GM23338 (cell line): ENCODE data around the gene NEURL1. TPM values are rescaled to one million over a fixed set of nuclear protein-coding genes. Genes with fewer than 3 reads are reported as not detected.

Experiments
- ATAC-seq: fragments of 200-7000 bp; cut with Tn5 transposase; 3 replicates; pipeline ENCODE4 v1.9.1; 2020
- DNase-seq: peaks from one replicate; pipeline ENCODE4 v3.0.0-alpha.2; 2015; ENCODE audit warnings: low spot score
- H2AFZ ChIP-seq: fragments of 200-600 bp; sonication (generic); 2 replicates; pipeline ENCODE4 v1.8.0; 2016; ENCODE audit warnings: antibody characterized with exemption, mild to moderate bottlenecking, moderate library complexity
- H3F3A ChIP-seq: fragments of 200-600 bp; sonication (generic); replicated peaks from 2 replicates; pipeline ENCODE4 v1.8.0; 2017; ENCODE audit warnings: antibody characterized with exemption, mixed run types, low read depth
- H3K27ac ChIP-seq: fragments of 200-600 bp; sonication (generic); 2 replicates; pipeline ENCODE4 v1.6.1; 2016; ENCODE audit warnings: low read depth
- H3K27me3 ChIP-seq: fragments of 200-600 bp; sonication (generic); 2 replicates; pipeline ENCODE4 v1.8.0; 2016; ENCODE audit warnings: mild to moderate bottlenecking, mixed run types, moderate library complexity; ENCODE audit not compliant: insufficient read depth
- H3K36me3 ChIP-seq: fragments of 200-600 bp; sonication (generic); 2 replicates; pipeline ENCODE4 v1.8.0; 2016; ENCODE audit warnings: mild to moderate bottlenecking; ENCODE audit not compliant: insufficient read depth
- H3K4me1 ChIP-seq: fragments of 200-600 bp; sonication (generic); 2 replicates; pipeline ENCODE4 v1.8.0; 2016; ENCODE audit warnings: mild to moderate bottlenecking, moderate library complexity; ENCODE audit not compliant: insufficient read depth
- H3K4me2 ChIP-seq: fragments of 200-600 bp; sonication (generic); 2 replicates; pipeline ENCODE4 v1.7.1; 2017; ENCODE audit warnings: mixed run types
- H3K4me3 ChIP-seq: fragments of 200-600 bp; sonication (generic); 2 replicates; pipeline ENCODE4 v1.6.1; 2016; ENCODE audit warnings: mixed run types
- H3K79me2 ChIP-seq: fragments of 200-600 bp; sonication (generic); replicated peaks from 2 replicates; pipeline ENCODE4 v1.8.0; 2017; ENCODE audit warnings: mild to moderate bottlenecking; ENCODE audit not compliant: insufficient read depth
- H3K9me2 ChIP-seq: fragments of 200-600 bp; sonication (generic); 2 replicates; pipeline ENCODE4 v1.8.0; 2017; ENCODE audit not compliant: insufficient read depth
- H4K20me1 ChIP-seq: fragments of 200-600 bp; sonication (generic); replicated peaks from 2 replicates; pipeline ENCODE4 v1.8.0; 2017; ENCODE audit warnings: mild to moderate bottlenecking; ENCODE audit not compliant: insufficient read depth
- H3K27ac Mint-ChIP-seq: 2 replicates; pipeline ENCODE4 v1.8.0; 2020; ENCODE audit warnings: inconsistent platforms, mild to moderate bottlenecking, moderate library complexity, mixed read lengths
- H3K27me3 Mint-ChIP-seq: 3 replicates; pipeline ENCODE4 v1.8.0; 2022; ENCODE audit warnings: low read depth, mild to moderate bottlenecking, moderate library complexity, mixed read lengths, inconsistent platforms; ENCODE audit not compliant: insufficient read depth, poor library complexity
- H3K36me3 Mint-ChIP-seq: 3 replicates; pipeline ENCODE4 v1.8.0; 2021; ENCODE audit warnings: low read depth, mild to moderate bottlenecking, inconsistent platforms, moderate library complexity, mixed read lengths
- H3K4me1 Mint-ChIP-seq: 3 replicates; pipeline ENCODE4 v1.8.0; 2020; ENCODE audit warnings: mild to moderate bottlenecking, inconsistent platforms, mixed read lengths
- H3K4me3 Mint-ChIP-seq: 3 replicates; pipeline ENCODE4 v1.8.0; 2021; ENCODE audit warnings: moderate library complexity, mild to moderate bottlenecking, inconsistent platforms, mixed read lengths
- H3K9me3 Mint-ChIP-seq: 3 replicates; pipeline ENCODE4 v1.8.0; 2020; ENCODE audit warnings: moderate library complexity, mild to moderate bottlenecking, inconsistent platforms, mixed read lengths
- CTCF ChIP-seq, 2 experiments: fragments of 200-600 bp in 1 of 2; sonication (generic) in 1 of 2; conservative IDR thresholded peaks; 2 replicates each; pipeline versions ENCODE4 v1.5.1 to v1.6.1; 2016 to 2017; ENCODE audit warnings: antibody characterized with exemption in 2 of 2, low read depth in 2 of 2, mild to moderate bottlenecking in 2 of 2, moderate library complexity in 1 of 2
- ETS1 ChIP-seq: IDR thresholded peaks from 2 replicates; pipeline ENCODE4 v1.6.1; 2016; ENCODE audit warnings: antibody characterized with exemption
- JUNB ChIP-seq: IDR thresholded peaks from one replicate; pipeline ENCODE4 v1.6.1; 2016; ENCODE audit warnings: antibody characterized with exemption; ENCODE audit not compliant: unreplicated experiment
- NANOG ChIP-seq: IDR thresholded peaks from 2 replicates; pipeline ENCODE4 v1.6.1; 2016; ENCODE audit warnings: antibody characterized with exemption, borderline replicate concordance
- POLR2AphosphoS5 ChIP-seq: IDR thresholded peaks from 2 replicates; pipeline ENCODE4 v1.6.1; 2016; ENCODE audit warnings: antibody characterized with exemption, low read depth
- REST ChIP-seq: IDR thresholded peaks from one replicate; pipeline ENCODE4 v1.6.1; 2018; ENCODE audit warnings: antibody characterized with exemption; ENCODE audit not compliant: unreplicated experiment
- STAT1 ChIP-seq: IDR thresholded peaks from one replicate; pipeline ENCODE4 v1.6.1; 2016; ENCODE audit warnings: antibody characterized with exemption; ENCODE audit not compliant: unreplicated experiment
- ZNF114 ChIP-seq: fragments of 250-450 bp; sonication (Bioruptor Pico); IDR thresholded peaks from 2 replicates; pipeline ENCODE4 v1.5.0; 2020; ENCODE audit warnings: mild to moderate bottlenecking, moderate library complexity
- polyA plus RNA-seq: library from polyadenylated mRNA; unstranded; fragments of >200 nt; fragmentation: Nextera tagmentation; extraction: Ambion mirVana; gene quantifications from 2 replicates; pipeline ENCODE4 v1.2.1, GENCODE V29; 2016
- total RNA-seq: library from RNA; depleted of rRNA; stranded (reverse); fragments of >200 nt; shearing (Covaris generic); gene quantifications from 2 replicates; pipeline ENCODE4 v1.2.3, GENCODE V29; 2014

NEURL1 gene
- total and polyA plus RNA-seq, 2 experiments from 2014 or later, result 0.82 to 1.1 TPM

GRCh38 chr10:103580011-103580410, 86.5 kb downstream of the NEURL1 start:
- peaks cover 3% of the 10 kb centered on the region; the same call in 2 of the 3 replicates for H3K9me3 Mint-ChIP-seq
- no peaks in the 10 kb centered on the region for H4K20me1 ChIP-seq
- no peak overlapping the region for H2AFZ ChIP-seq
- H3K36me3 Mint-ChIP-seq, result no peaks in the 10 kb centered on the region; the same call in 2 of the 3 replicates
- H3K4me3 Mint-ChIP-seq, result no peak overlapping the region
- H3K27me3 Mint-ChIP-seq, result peaks cover 17% of the 10 kb centered on the region
- H3K36me3 ChIP-seq, result no peaks in the 10 kb centered on the region
- DNase-seq (peak; percentile 68), ATAC-seq (peak; percentile 85)
- H3K27me3 ChIP-seq, result peaks cover 26% of the 10 kb centered on the region
- no peaks in the 10 kb centered on the region for H3K4me1 ChIP-seq
- no peak overlapping the region for H3K4me3 ChIP-seq
- H3K27ac ChIP-seq, result no peak overlapping the region
- H3K4me1 Mint-ChIP-seq, result peaks cover 2% of the 10 kb centered on the region; the same call in 2 of the 3 replicates
- H3K9me2 ChIP-seq, result 0 out of 2 replicates have a peak, but pooled peaks cover under 1% of the 10 kb centered on the region
- no peaks in the 10 kb centered on the region for H3K79me2 ChIP-seq
- TF ChIP-seq STAT1 (no peak), CTCF (conservative IDR thresholded peaks at IDR 0.05; ENCODE audit: low read depth in 2 of 2) (peak; percentile 47 to 77)
- no peaks in the 10 kb centered on the region for H3F3A ChIP-seq
- no peak overlapping the region for H3K4me2 ChIP-seq
- H3K27ac Mint-ChIP-seq, result no peak overlapping the region

- Histone ChIP-seq H3K27ac (no peak overlapping the region), H3K79me2 (no peaks in the 10 kb centered on the region), H3K4me1 (no peaks in the 10 kb centered on the region), H3K9me2 (peaks cover 5% of the 10 kb centered on the region; the same call in 1 of the 2 replicates), H3K4me3 (no peak overlapping the region), H3K36me3 (no peaks in the 10 kb centered on the region), H2AFZ (no peak overlapping the region), H3K27me3 (peaks cover 30% of the 10 kb centered on the region), H4K20me1 (no peaks in the 10 kb centered on the region), H3F3A (no peaks in the 10 kb centered on the region), H3K4me2 (no peak overlapping the region)
- H3K36me3 Mint-ChIP-seq, result peaks cover 3% of the 10 kb centered on the region; the same call in 1 of the 3 replicates
- no peak overlapping the region for H3K27ac Mint-ChIP-seq
- peaks cover 2% of the 10 kb centered on the region; the same call in 2 of the 3 replicates for H3K4me1 Mint-ChIP-seq
- TF ChIP-seq JUNB, result no peak
- TF ChIP-seq NANOG, result no peak
- peaks cover 7% of the 10 kb centered on the region; the same call in 2 of the 3 replicates for H3K9me3 Mint-ChIP-seq
- DNase-seq (no peak), ATAC-seq (no peak)
- H3K4me3 Mint-ChIP-seq, result no peak overlapping the region
- peaks cover 21% of the 10 kb centered on the region for H3K27me3 Mint-ChIP-seq
These were observed 86.9 kb downstream of the NEURL1 start for GRCh38 chr10:103580430-103580829.

GRCh38 chr10:103581499-103581898, 88.0 kb downstream of the NEURL1 start:
- no peak overlapping the region for H3K4me2 ChIP-seq
- H3K9me2 ChIP-seq, result peaks cover 5% of the 10 kb centered on the region; the same call in 1 of the 2 replicates
- H3K79me2 ChIP-seq, result no peaks in the 10 kb centered on the region
- H2AFZ ChIP-seq, result no peak overlapping the region
- DNase-seq, result no peak
- H3K4me3 ChIP-seq, result no peak overlapping the region
- TF ChIP-seq ZNF114 (CRISPR knock-in tag) (no peak), JUNB (no peak), ETS1 (no peak), NANOG (no peak), REST (no peak), STAT1 (no peak), POLR2AphosphoS5 (no peak)
- H3K27me3 ChIP-seq, result peaks cover 37% of the 10 kb centered on the region
- peaks cover 7% of the 10 kb centered on the region; the same call in 2 of the 3 replicates for H3K9me3 Mint-ChIP-seq
- no peaks in the 10 kb centered on the region for H4K20me1 ChIP-seq
- no peak overlapping the region for H3K4me3 Mint-ChIP-seq
- H3K36me3 ChIP-seq, result no peaks in the 10 kb centered on the region
- no peak for ATAC-seq
- no peak overlapping the region for H3K27ac ChIP-seq
- H3K27ac Mint-ChIP-seq, result no peak overlapping the region
- H3K4me1 Mint-ChIP-seq, result peaks cover 2% of the 10 kb centered on the region; the same call in 2 of the 3 replicates
- H3K36me3 Mint-ChIP-seq, result peaks cover 3% of the 10 kb centered on the region; the same call in 1 of the 3 replicates
- peaks cover 27% of the 10 kb centered on the region for H3K27me3 Mint-ChIP-seq
- H3F3A ChIP-seq, result no peaks in the 10 kb centered on the region
- H3K4me1 ChIP-seq, result no peaks in the 10 kb centered on the region
